ENCODE results near the gene FBXO3. TPM values are rescaled to one million over a fixed set of nuclear protein-coding genes. Genes with fewer than 3 reads are reported as not detected.

FBXO3 gene
- total and polyA plus RNA-seq, 2 of the 8 experiments (the other 6 are each of a cell fraction or from before 2014, with no cell fraction given): 15.9 to 25.7 TPM

- Histone ChIP-seq H3K23ac (ENCODE audit: insufficient read length) (no peak overlapping the region), H3K4me2 (ENCODE audit: insufficient read depth in 1 of 2, low read depth in 2 of 2, low read length in 2 of 2) (no peak overlapping the region), H4K20me1 (replicated peaks in 1 of 2; ENCODE audit: control insufficient read depth in 1 of 2, insufficient read depth in 2 of 2, low read length in 2 of 2) (peaks cover 0 to 2% of the 10 kb centered on the region in 2 experiments), H3K9ac (replicated peaks in 1 of 4; ENCODE audit: extremely low read depth in 1 of 4, low read depth in 3 of 4, low read length in 3 of 4) (no peak overlapping the region), H3K27ac (ENCODE audit: low read depth, low read length) (no peak overlapping the region), H2AK5ac (ENCODE audit: low read depth, low read length) (no peak overlapping the region), H3K4ac (replicated peaks; ENCODE audit: insufficient read length, low read depth, low read length) (no peak overlapping the region), H2AFZ (ENCODE audit: low read length) (no peak overlapping the region), H3K9me3 (ENCODE audit: insufficient read depth in 2 of 2, low read depth in 1 of 2, low read length in 1 of 2) (no peaks in the 10 kb centered on the region), H3K36me3 (ENCODE audit: control insufficient read depth in 2 of 4, insufficient read depth in 4 of 4, low read length in 3 of 4) (peaks cover 6 to 15% (median 12%) of the 10 kb centered on the region in 4 experiments; a peak in 6 of 8 replicates), H2BK20ac (ENCODE audit: low read length) (no peak overlapping the region), H3K56ac (replicated peaks; ENCODE audit: insufficient read length, low read depth, low read length) (no peak overlapping the region), H4K8ac (ENCODE audit: extremely low read depth, insufficient read depth, low read length) (no peak overlapping the region), H2BK5ac (ENCODE audit: low read depth, low read length) (no peak overlapping the region), H2BK15ac (ENCODE audit: low read length) (no peak overlapping the region), H3K79me2 (ENCODE audit: control insufficient read depth in 1 of 2, insufficient read depth in 2 of 2, low read length in 2 of 2) (no peaks in the 10 kb centered on the region), H3K18ac (ENCODE audit: extremely low read depth, low read length) (no peak overlapping the region), H2BK120ac (replicated peaks; ENCODE audit: low read depth, low read length) (no peak overlapping the region), H3K27me3 (replicated peaks in 1 of 4; ENCODE audit: control insufficient read depth in 3 of 4, extremely low read depth in 1 of 4, insufficient read depth in 3 of 4, low read length in 3 of 4) (no peaks in the 10 kb centered on the region), H3K4me1 (replicated peaks in 1 of 4; ENCODE audit: control insufficient read depth in 3 of 4, insufficient read depth in 4 of 4, low read length in 3 of 4) (peaks cover 0 to 3% (median 0%) of the 10 kb centered on the region in 4 experiments; a peak in 2 of 7 replicates), H4K91ac (replicated peaks; ENCODE audit: insufficient read length, low read length) (no peak overlapping the region), H4K5ac (ENCODE audit: insufficient read length, low read depth, low read length) (no peak overlapping the region), H3K23me2 (ENCODE audit: low read depth, low read length) (no peaks in the 10 kb centered on the region), H3K79me1 (ENCODE audit: low read depth, low read length) (no peaks in the 10 kb centered on the region), H2BK12ac (ENCODE audit: low read depth, low read length) (no peak overlapping the region), H3K14ac (ENCODE audit: insufficient read length) (no peak overlapping the region), H3K4me3 (ENCODE audit: extremely low read depth in 1 of 4, insufficient read depth in 2 of 4, low read depth in 3 of 4, low read length in 4 of 4) (no peak overlapping the region)
- DNase-seq (ENCODE audit: low read depth in 1 of 2, low spot score in 2 of 2): no peak
- ChIA-PET CTCF (ENCODE audit: partially characterized antibody) (interaction anchor here (0.5 to 2.4 kb wide), 6 partner anchors 9 to 165 kb away, joined by 3 to 18 read pairs (median 5); no protein-coding TSS in a partner anchor), POLR2A (ENCODE audit: partially characterized antibody) (interaction anchor here (1.1 kb wide), 1 partner anchor 10 kb away, joined by 3 read pairs; no protein-coding TSS in a partner anchor)
- WGBS, 2 experiments (ENCODE audit: extremely low coverage in 1 of 2, insufficient coverage in 1 of 2, insufficient read length in 1 of 2, insufficient replicate concordance in 2 of 2, low coverage in 1 of 2, low lambda C conversion rate in 2 of 2, missing lambda C conversion rate in 1 of 2): 84% methylated on average over 2 of the region's 2 CpGs; no CpG with 5 or more reads in 1 of the 2 experiments
- no peak for FAIRE-seq
- TF ChIP-seq NANOG (IDR thresholded peaks at IDR 0.05; ENCODE audit: insufficient read depth, low read depth, low read length, poor library complexity, severe bottlenecking) (no peak), JUN (IDR thresholded peaks at IDR 0.05; ENCODE audit: low read depth, low read length) (no peak), TAF1 (IDR thresholded peaks at IDR 0.05; ENCODE audit: low read depth, low read length) (no peak), ZNF274 (IDR thresholded peaks at IDR 0.05; ENCODE audit: borderline replicate concordance, extremely low read depth, low read length) (no peak), ATF2 (IDR thresholded peaks at IDR 0.05; ENCODE audit: low read length) (no peak), SIRT6 (IDR thresholded peaks at IDR 0.05; ENCODE audit: low read length) (no peak), SIN3A (conservative IDR thresholded peaks at IDR 0.05 in 1 of 2, IDR thresholded peaks at IDR 0.05 in 1 of 2; ENCODE audit: low read depth in 1 of 2, low read length in 2 of 2) (no peak), ASH2L (IDR thresholded peaks at IDR 0.05; ENCODE audit: low read length) (no peak), KDM1A (IDR thresholded peaks at IDR 0.05; ENCODE audit: borderline replicate concordance, low read length) (no peak), EZH2 (IDR thresholded peaks at IDR 0.05; ENCODE audit: low read depth, low read length, severe bottlenecking) (no peak), RFX5 (IDR thresholded peaks at IDR 0.05; ENCODE audit: borderline replicate concordance, low read depth, low read length) (no peak), TBP (IDR thresholded peaks at IDR 0.05; ENCODE audit: low read depth, low read length) (no peak)
Measured at GRCh38 chr11:33706966-33707365, 67.4 kb downstream of the FBXO3 start.

Measured in H1 (cell line).